HG02938 (cell line): ENCODE measurements around the gene HOXC9.

ENCODE experiments used
- ATAC-seq: cut with Tn5 transposase; IDR thresholded peaks from one replicate; pipeline ENCODE4 v1.9.1; 2021; ENCODE audit warnings: mild to moderate bottlenecking, moderate library complexity; ENCODE audit not compliant: unreplicated experiment

The HOXC9 gene

DNA sequence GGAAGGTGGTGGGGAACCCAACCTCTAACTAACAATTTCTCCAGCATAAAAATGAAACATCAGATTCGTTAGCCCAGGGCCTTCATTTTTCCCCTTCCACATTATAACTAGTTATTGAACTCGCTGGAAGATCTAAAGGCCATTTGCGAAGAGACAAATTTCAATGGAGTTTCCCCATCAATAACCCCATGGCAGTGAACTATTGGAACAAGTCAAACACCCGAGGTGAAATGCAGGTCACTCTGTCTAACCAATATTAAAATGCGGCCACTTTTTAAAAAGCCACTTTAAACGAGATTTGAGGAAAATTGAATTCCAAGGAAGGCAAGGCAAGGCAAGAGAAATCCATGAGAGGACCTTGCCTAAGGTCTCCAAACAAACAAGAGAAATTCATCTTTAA is 49.1 kb downstream of the HOXC9 start:
- ATAC-seq: no peak

DNA sequence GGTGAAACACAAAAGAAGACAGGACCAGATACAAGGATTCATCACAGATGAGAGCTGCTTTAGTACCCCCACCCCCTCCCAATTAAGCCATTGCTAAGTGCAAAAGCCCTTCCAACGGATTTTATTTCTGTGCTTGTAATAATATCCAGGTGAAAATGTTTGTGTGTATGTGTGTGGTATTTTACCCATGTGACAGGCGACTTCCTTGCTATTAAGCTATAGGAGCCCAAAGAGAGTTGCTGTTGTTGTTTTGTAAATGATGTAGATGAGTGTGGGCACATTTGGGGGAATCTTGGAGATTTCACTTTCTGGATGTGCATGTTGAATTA is 50.5 kb downstream of the HOXC9 start:
- no peak for ATAC-seq

DNA sequence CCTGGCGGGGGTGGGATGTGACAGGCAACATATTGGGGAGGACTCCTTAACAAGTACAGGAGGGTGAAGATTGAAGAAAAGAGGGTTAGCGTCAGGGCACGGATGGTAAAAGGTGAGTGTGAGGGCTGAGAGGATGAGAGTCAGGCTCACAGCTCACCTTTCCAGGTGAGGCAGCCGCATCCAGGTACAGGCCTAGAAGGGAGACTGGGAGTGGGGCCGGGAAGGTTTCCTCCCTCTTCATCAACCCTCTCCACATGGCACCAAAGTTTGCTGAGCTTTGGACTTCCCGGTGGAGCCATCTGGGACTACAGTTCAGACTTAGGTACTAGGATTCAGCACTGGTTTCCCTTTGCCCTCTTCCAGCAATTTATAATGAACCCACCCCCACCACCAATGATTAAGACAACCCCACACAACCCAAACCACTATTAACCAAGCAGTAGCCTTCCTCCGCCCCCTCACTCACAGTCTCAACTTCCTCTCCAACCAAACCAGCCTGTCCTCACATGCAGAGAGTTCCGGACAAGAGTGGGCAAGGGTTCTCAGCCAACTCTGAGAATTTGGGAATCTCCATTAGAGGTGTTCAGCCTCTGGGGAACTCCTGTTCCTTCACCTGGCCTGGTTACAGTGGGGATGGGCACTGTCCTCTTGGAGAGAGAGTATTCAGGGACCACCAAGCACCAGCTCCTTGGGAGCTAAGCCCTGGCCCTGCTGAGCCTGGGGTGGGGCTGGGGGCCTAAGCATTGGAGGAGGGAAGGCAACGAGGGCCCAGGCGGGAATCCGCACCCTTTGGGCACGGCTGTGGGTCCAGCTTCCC is 51.3 kb downstream of the HOXC9 start:
- ATAC-seq: no peak

DNA sequence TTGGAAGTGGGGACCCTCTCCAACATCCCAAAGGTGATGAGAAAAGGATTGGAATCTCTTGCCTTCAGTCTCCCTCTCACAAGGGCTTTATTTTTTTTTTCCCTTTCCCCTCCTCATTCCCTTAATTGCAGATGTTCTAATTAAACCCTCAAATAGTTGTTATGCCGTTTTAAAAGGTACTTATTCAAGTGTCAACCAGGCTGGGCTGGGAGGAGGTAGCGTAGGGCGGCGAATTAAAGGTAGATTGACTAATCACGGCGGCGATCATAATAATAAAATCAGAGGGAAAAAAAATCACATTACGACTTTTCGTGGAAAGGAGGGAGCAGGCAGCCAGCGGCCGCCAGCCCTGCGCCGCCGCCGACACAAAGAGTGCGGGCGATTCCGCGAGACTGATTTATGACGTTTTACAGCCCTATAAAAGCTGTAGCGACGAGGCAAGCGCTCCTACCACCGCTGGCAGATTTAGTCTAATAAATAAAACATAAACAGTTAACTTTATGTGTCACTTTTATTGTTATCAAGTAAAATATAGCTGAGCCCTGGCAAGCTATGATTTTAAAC is 52.0 kb downstream of the HOXC9 start:
- ATAC-seq: no peak

DNA sequence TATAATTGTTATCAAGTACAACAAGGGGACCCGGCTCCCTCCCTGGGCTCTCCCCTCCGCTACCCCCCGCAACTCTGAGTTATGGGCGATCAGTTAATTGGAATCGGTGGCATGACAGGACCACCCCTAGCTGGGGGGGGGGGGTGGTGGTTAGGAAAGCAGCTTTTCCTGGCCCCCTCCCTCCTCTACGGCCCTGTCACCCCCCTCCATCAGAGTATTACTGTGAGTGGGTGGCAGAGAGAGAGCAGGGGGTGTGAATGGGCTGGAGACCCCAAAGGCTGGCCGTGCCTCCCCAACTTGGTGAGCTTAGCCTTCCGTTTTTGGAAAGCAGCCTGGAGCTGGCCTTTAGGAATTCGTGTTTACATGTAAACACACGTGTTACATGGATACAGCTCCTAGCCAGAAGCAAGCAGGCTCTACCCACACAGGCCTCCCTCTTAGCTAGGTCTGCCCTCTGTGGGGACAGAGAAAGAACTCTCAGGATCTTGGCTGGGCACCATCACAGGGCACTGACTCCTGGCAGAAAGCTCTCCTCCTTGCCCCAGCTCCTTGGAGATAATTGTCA is 52.6 kb downstream of the HOXC9 start:
- peak; percentile 13 for ATAC-seq
